HFF-Myc (cell line): ENCODE measurements around the gene CCL24.

Experiments
- DNase-seq: peaks from one replicate; pipeline ENCODE4 v3.0.0-alpha.2; 2011; ENCODE audit warnings: low read depth; ENCODE audit errors: extremely low read depth
- H3K4me3 ChIP-seq: replicated peaks from 2 replicates; pipeline ENCODE4 v1.5.1; 2011; ENCODE audit warnings: low read depth, mild to moderate bottlenecking, control low read depth, low read length
- TF ChIP-seq, protein P1 (sequence below): IDR thresholded peaks from 2 replicates; pipeline ENCODE4 v1.5.1; 2012; ENCODE audit warnings: mild to moderate bottlenecking, low read depth, low read length, control low read depth; ENCODE audit errors: missing control alignments

Gene CCL24

GRCh38 chr7:75809396-75809795 is 4.2 kb downstream of the CCL24 start:
- H3K4me3 ChIP-seq: no peak overlapping the region
- TF ChIP-seq, protein P1, sequence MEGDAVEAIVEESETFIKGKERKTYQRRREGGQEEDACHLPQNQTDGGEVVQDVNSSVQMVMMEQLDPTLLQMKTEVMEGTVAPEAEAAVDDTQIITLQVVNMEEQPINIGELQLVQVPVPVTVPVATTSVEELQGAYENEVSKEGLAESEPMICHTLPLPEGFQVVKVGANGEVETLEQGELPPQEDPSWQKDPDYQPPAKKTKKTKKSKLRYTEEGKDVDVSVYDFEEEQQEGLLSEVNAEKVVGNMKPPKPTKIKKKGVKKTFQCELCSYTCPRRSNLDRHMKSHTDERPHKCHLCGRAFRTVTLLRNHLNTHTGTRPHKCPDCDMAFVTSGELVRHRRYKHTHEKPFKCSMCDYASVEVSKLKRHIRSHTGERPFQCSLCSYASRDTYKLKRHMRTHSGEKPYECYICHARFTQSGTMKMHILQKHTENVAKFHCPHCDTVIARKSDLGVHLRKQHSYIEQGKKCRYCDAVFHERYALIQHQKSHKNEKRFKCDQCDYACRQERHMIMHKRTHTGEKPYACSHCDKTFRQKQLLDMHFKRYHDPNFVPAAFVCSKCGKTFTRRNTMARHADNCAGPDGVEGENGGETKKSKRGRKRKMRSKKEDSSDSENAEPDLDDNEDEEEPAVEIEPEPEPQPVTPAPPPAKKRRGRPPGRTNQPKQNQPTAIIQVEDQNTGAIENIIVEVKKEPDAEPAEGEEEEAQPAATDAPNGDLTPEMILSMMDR: no peak
- no peak for DNase-seq

- no peak overlapping the region for H3K4me3 ChIP-seq
- TF ChIP-seq, protein P1: no peak
- no peak for DNase-seq
These were observed 5.5 kb downstream of the CCL24 start for GRCh38 chr7:75808106-75808505.

DNA sequence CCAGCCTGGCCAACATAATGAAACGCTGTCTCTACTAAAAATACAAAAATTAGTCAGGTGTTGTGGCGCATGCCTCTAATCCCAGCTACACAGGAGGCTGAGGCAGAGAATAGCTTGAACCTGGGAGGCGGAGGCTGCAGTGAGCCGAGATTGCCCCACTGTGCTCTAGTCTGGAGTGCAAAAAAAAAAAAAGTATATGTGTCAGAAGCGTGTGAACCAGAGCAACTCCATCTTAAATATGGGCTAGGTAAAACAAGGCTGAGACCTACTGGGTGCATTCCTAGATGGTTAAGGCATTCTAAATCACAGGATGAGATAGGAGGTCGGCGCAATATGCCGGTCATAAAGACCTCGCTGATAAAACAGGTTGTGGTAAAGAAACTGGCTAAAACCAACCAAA is 6.2 kb downstream of the CCL24 start:
- TF ChIP-seq, protein P1: no peak
- no peak overlapping the region for H3K4me3 ChIP-seq
- no peak for DNase-seq

GRCh38 chr7:75806560-75807307 is 6.9 kb downstream of the CCL24 start:
- TF ChIP-seq, protein P1: no peak
- no peak for DNase-seq
- H3K4me3 ChIP-seq: no peak overlapping the region

DNA sequence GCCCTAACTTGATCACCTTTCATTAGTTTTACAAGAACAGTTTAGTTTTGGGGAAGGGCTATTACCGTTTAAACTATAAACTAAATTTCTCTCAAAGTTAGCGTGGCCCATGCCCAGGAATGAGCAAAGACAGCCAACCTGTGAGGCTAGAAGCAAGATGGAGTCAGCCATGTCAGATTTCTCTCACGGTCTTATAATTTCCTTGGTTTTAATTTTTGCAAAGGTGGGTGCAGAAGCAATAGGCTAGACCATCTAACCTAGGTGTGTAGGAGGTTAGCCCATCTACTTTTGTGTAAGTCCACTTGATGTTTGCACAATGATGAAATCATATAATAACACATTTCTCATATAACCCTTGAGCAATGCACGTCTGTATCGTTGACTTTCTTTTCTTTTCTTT is 8.9 kb downstream of the CCL24 start:
- DNase-seq: no peak
- no peak overlapping the region for H3K4me3 ChIP-seq
- TF ChIP-seq, protein P1: no peak

- DNase-seq: no peak
- TF ChIP-seq, protein P1: no peak
- no peak overlapping the region for H3K4me3 ChIP-seq
These were observed 9.6 kb downstream of the CCL24 start for GRCh38 chr7:75804004-75804403.

- TF ChIP-seq, protein P1: no peak
- no peak for DNase-seq
- no peak overlapping the region for H3K4me3 ChIP-seq
These were observed 11.1 kb downstream of the CCL24 start for GRCh38 chr7:75802552-75802821.
